GM23338 (cell line): Measurements from ENCODE around the gene RPL22.

Source experiments
- CREB1 ChIP-seq: fragments of 250-450 bp; sonication (Bioruptor Pico); IDR thresholded peaks from 2 replicates; pipeline ENCODE4 v1.5.0; 2020; ENCODE audit warnings: low read depth, mild to moderate bottlenecking, moderate library complexity
- CTCF ChIP-seq, 2 experiments: fragments of 200-600 bp in 1 of 2; sonication (generic) in 1 of 2; conservative IDR thresholded peaks; 2 replicates each; pipeline versions ENCODE4 v1.5.1 to v1.6.1; 2016 to 2017; ENCODE audit warnings: antibody characterized with exemption in 2 of 2, low read depth in 2 of 2, mild to moderate bottlenecking in 2 of 2, moderate library complexity in 1 of 2
- EZH2 ChIP-seq: fragments of 200-600 bp; sonication (generic); IDR thresholded peaks from one replicate; pipeline ENCODE4 v1.8.0; 2017; ENCODE audit warnings: antibody characterized with exemption, mild to moderate bottlenecking, low read depth; ENCODE audit not compliant: unreplicated experiment
- EZH2phosphoT487 ChIP-seq: fragments of 200-600 bp; sonication (generic); IDR thresholded peaks from one replicate; pipeline ENCODE4 v1.8.1; 2018; ENCODE audit warnings: antibody characterized with exemption; ENCODE audit not compliant: unreplicated experiment
- JUNB ChIP-seq: IDR thresholded peaks from one replicate; pipeline ENCODE4 v1.6.1; 2016; ENCODE audit warnings: antibody characterized with exemption; ENCODE audit not compliant: unreplicated experiment
- NANOG ChIP-seq: IDR thresholded peaks from 2 replicates; pipeline ENCODE4 v1.6.1; 2016; ENCODE audit warnings: antibody characterized with exemption, borderline replicate concordance
- POLR2AphosphoS5 ChIP-seq: IDR thresholded peaks from 2 replicates; pipeline ENCODE4 v1.6.1; 2016; ENCODE audit warnings: antibody characterized with exemption, low read depth
- REST ChIP-seq: IDR thresholded peaks from one replicate; pipeline ENCODE4 v1.6.1; 2018; ENCODE audit warnings: antibody characterized with exemption; ENCODE audit not compliant: unreplicated experiment
- STAT1 ChIP-seq: IDR thresholded peaks from one replicate; pipeline ENCODE4 v1.6.1; 2016; ENCODE audit warnings: antibody characterized with exemption; ENCODE audit not compliant: unreplicated experiment
- ZNF114 ChIP-seq: fragments of 250-450 bp; sonication (Bioruptor Pico); IDR thresholded peaks from 2 replicates; pipeline ENCODE4 v1.5.0; 2020; ENCODE audit warnings: mild to moderate bottlenecking, moderate library complexity
- ZNF331 ChIP-seq: fragments of 250-450 bp; sonication (Bioruptor Pico); IDR thresholded peaks from 2 replicates; pipeline ENCODE4 v1.5.0; 2020; ENCODE audit warnings: low read depth, mild to moderate bottlenecking, moderate library complexity

- peak; percentile 61 to 79 for TF ChIP-seq CTCF (conservative IDR thresholded peaks at IDR 0.05; ENCODE audit: low read depth in 2 of 2)
- no peak for TF ChIP-seq NANOG
- no peak for TF ChIP-seq EZH2
- TF ChIP-seq CREB1: peak; percentile 67
- TF ChIP-seq REST: peak; percentile 98
- no peak for TF ChIP-seq POLR2AphosphoS5
- no peak for TF ChIP-seq EZH2phosphoT487
- no peak for TF ChIP-seq STAT1
- TF ChIP-seq JUNB: no peak
- no peak for TF ChIP-seq ZNF331
- no peak for TF ChIP-seq ZNF114
Observed at GRCh38 chr1:6245086-6245868, 45.9 kb upstream of the RPL22 start.
